Lung (tissue), 12 donors: ENCODE results near the gene ABL2. TPM values are rescaled to one million over a fixed set of nuclear protein-coding genes. Genes with fewer than 3 reads are reported as not detected.

Source experiments
- ATAC-seq: fragments of 200-7000 bp; cut with Tn5 transposase; one replicate; pipeline ENCODE4 v1.9.1; 2020; ENCODE audit warnings: moderate number of reproducible peaks; ENCODE audit not compliant: insufficient read depth, low FRiP score
- DNase-seq, 3 donors: peaks; one replicate each; pipeline ENCODE4 v3.0.0-alpha.2; 2013 to 2017
- H3K27ac ChIP-seq, 2 donors: one replicate each; pipeline ENCODE4 v1.5.1; 2013; ENCODE audit warnings: mild to moderate bottlenecking in 2 of 2, moderate library complexity in 2 of 2, control low read depth in 1 of 2, inconsistent platforms in 1 of 2, low read depth in 1 of 2, low read length in 1 of 2
- H3K27me3 ChIP-seq, 3 donors: one replicate each; pipeline ENCODE4 v1.5.1; 2013; ENCODE audit warnings: low read length in 2 of 3; ENCODE audit not compliant: control insufficient read depth in 3 of 3, insufficient read depth in 3 of 3
- H3K36me3 ChIP-seq, 4 donors: one replicate each; pipeline ENCODE4 v1.5.1; 2013; ENCODE audit warnings: low read length in 4 of 4, mild to moderate bottlenecking in 1 of 4, moderate library complexity in 1 of 4; ENCODE audit not compliant: control insufficient read depth in 4 of 4, insufficient read depth in 4 of 4
- H3K4me1 ChIP-seq, 5 donors: one replicate each; pipeline ENCODE4 v1.5.1; 2013; ENCODE audit warnings: low read length in 5 of 5, mild to moderate bottlenecking in 2 of 5, moderate library complexity in 1 of 5; ENCODE audit not compliant: control insufficient read depth in 5 of 5, insufficient read depth in 5 of 5
- H3K4me3 ChIP-seq: one replicate; pipeline ENCODE4 v1.5.1; 2013; ENCODE audit warnings: mild to moderate bottlenecking, control low read depth, moderate library complexity
- H3K9ac ChIP-seq, 2 donors: one replicate each; pipeline ENCODE4 v1.5.1; 2013; ENCODE audit warnings: low read length in 2 of 2, control low read depth in 1 of 2; ENCODE audit not compliant: insufficient read depth in 1 of 2
- H3K9me3 ChIP-seq, 4 donors: one replicate each; pipeline ENCODE4 v1.5.1; 2013; ENCODE audit warnings: low read length in 3 of 4, mild to moderate bottlenecking in 1 of 4, moderate library complexity in 1 of 4; ENCODE audit not compliant: control insufficient read depth in 4 of 4, insufficient read depth in 3 of 4
- CTCF ChIP-seq: IDR thresholded peaks from 2 replicates; pipeline ENCODE4 v1.5.1; 2012; ENCODE audit warnings: mild to moderate bottlenecking; ENCODE audit errors: control extremely low read depth, extremely low read depth
- WGBS, 2 donors: extraction: QIAGEN DNeasy Blood & Tissue Kit; methylation state at CpG; one replicate each; pipeline ENCODE4 v1.1.7; 2013; 5-methylcytosine and 5-hydroxymethylcytosine counted together
- polyA plus RNA-seq, 2 donors: library from polyadenylated mRNA; stranded (reverse); fragments of 200-250 nt; gene quantifications; one replicate each; pipeline ENCODE4 v1.2.1, GENCODE V29; 2013
- total RNA-seq, 2 donors: library from RNA; depleted of rRNA in 1 of 2; stranded (reverse); fragments of >200 nt in 1 of 2; gene quantifications; one replicate each; pipeline ENCODE4 v1.2.1, GENCODE V29; 2014 to 2021
- donor health status: control.
- donor health status: control.
- donor health status: Bipolar disorder and iron deficiency.
- donor health status: healthy.
- donor health status: DM: yes; HTN: yes; CAD: no.

Gene ABL2
- total and polyA plus RNA-seq, 4 donors = 3.3 to 27.8 (median 16.4) TPM

- Histone ChIP-seq H3K9me3 (no peaks in the 10 kb centered on the region), H3K27ac (no peak overlapping the region), H3K9ac (no peak overlapping the region), H3K4me1 (no peaks in the 10 kb centered on the region), H3K36me3 (peaks cover 22 to 38% (median 30%) of the 10 kb centered on the region in 4 donors), H3K4me3 (no peak overlapping the region), H3K27me3 (no peaks in the 10 kb centered on the region)
- DNase-seq (no peak), ATAC-seq (no peak)
- TF ChIP-seq CTCF = no peak
- 76 to 82% methylated on average over 15 of the region's 15 CpGs for WGBS, 2 donors
Observed at GRCh38 chr1:179107706-179108629, 121.5 kb downstream of the ABL2 start.

GRCh38 chr1:179105393-179105792, 124.1 kb downstream of the ABL2 start:
- Histone ChIP-seq H3K36me3 (peaks cover 16 to 28% (median 22%) of the 10 kb centered on the region in 4 donors), H3K4me3 (no peak overlapping the region), H3K4me1 (no peaks in the 10 kb centered on the region), H3K27ac (no peak overlapping the region), H3K9me3 (no peaks in the 10 kb centered on the region), H3K9ac (no peak overlapping the region), H3K27me3 (no peaks in the 10 kb centered on the region)
- no peak for ATAC-seq
- DNase-seq = no peak
- WGBS, 2 donors = 71 to 77% methylated on average over 7 of the region's 7 CpGs
- TF ChIP-seq CTCF = no peak

DNA sequence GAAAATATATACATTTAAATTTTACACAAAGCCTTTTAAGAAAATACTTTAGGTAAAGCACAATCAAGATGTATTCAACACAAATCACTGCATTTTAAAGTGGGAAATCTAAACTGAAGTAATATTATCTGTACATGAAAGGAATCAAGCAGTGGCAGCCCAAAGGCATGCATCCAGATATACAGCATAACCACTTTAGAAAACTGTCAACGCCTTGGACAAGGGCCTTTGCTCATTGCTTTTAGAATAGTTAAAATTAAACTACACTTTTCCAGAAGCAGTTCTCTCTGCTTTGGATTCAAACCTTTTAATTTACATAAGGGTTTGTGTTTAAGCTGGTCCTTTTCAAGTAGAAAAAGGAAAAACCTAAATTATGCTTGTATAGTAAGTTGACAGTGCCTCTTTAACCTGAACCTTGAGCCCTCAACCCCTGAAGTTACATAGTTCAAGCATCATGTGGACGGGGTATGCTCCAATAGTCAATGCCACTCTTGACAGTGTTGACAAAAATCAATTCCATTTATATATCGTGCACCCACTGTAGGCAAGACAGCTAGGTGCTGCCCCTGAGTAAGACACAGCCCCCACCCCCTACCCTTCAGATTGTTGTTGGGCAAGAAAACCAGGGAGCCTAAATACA, 124.7 kb downstream of the ABL2 start:
- no peak overlapping the region for H3K9ac ChIP-seq
- whole genome bisulfite sequencing, 2 donors = 81 to 86% methylated on average over 3 of the region's 3 CpGs
- H3K4me1 ChIP-seq = no peaks in the 10 kb centered on the region
- no peak overlapping the region for H3K27ac ChIP-seq
- no peaks in the 10 kb centered on the region for H3K9me3 ChIP-seq
- TF ChIP-seq CTCF = no peak
- ATAC-seq = no peak
- peak in 1 of 3 donors; percentile 47 for DNase-seq
- H3K27me3 ChIP-seq = no peaks in the 10 kb centered on the region
- peaks cover 13 to 22% (median 17%) of the 10 kb centered on the region in 4 donors for H3K36me3 ChIP-seq
- no peak overlapping the region for H3K4me3 ChIP-seq
